ENCODE results near the gene GOLGA5.
"Not testable (repeated sequence)": the region's sequence is repeated elsewhere in the genome, so short reads cannot be mapped to it uniquely, and the experiment has no call there.

The GOLGA5 gene

GRCh38 chr14:92793709-92794546, at the start of gene GOLGA5:
Gene GOLGA5, plus strand, starts transcription at chr14:92794305. Its CDS starts 3,133 bp downstream, at chr14:92797438.
- DNase-seq: peak; percentile 86

GRCh38 chr14:92747701-92748258, 46.3 kb upstream of the GOLGA5 start:
- no peak for DNase-seq

- DNase-seq: peak; percentile 91
Measured at GRCh38 chr14:92748259-92749016, 45.7 kb upstream of the GOLGA5 start, which contains the start of gene LGMN. Gene LGMN, minus strand, starts transcription at chr14:92748627. Its CDS starts 15,841 bp downstream, at chr14:92732786.

GRCh38 chr14:92750222-92750728, 43.8 kb upstream of the GOLGA5 start:
- not testable (repeated sequence) for DNase-seq

GRCh38 chr14:92750994-92751400, 43.1 kb upstream of the GOLGA5 start:
- no peak for DNase-seq

- DNase-seq: no peak
Measured at GRCh38 chr14:92751819-92752218, 42.3 kb upstream of the GOLGA5 start.

GRCh38 chr14:92753250-92753649, 40.9 kb upstream of the GOLGA5 start:
- no peak for DNase-seq

GRCh38 chr14:92754966-92755365, 39.1 kb upstream of the GOLGA5 start:
- DNase-seq: no peak

- no peak for DNase-seq
Measured at GRCh38 chr14:92755495-92755894, 38.6 kb upstream of the GOLGA5 start.

GRCh38 chr14:92756446-92756845, 37.7 kb upstream of the GOLGA5 start:
- no peak for DNase-seq

GRCh38 chr14:92759300-92759678, 34.8 kb upstream of the GOLGA5 start:
- DNase-seq: no peak

GRCh38 chr14:92759679-92760523, 34.2 kb upstream of the GOLGA5 start:
- no peak for DNase-seq

- no peak for DNase-seq
Measured at GRCh38 chr14:92760524-92760805, 33.6 kb upstream of the GOLGA5 start.

- not testable (repeated sequence) for DNase-seq
Measured at GRCh38 chr14:92763666-92764631, 30.2 kb upstream of the GOLGA5 start.

- DNase-seq: not testable (repeated sequence)
Measured at GRCh38 chr14:92768236-92768635, 25.9 kb upstream of the GOLGA5 start.

- DNase-seq: no peak
Measured at GRCh38 chr14:92768795-92769194, 25.3 kb upstream of the GOLGA5 start.

GRCh38 chr14:92770484-92770883, 23.6 kb upstream of the GOLGA5 start:
- DNase-seq: no peak

GRCh38 chr14:92774572-92774971, 19.5 kb upstream of the GOLGA5 start:
- DNase-seq: no peak

GRCh38 chr14:92775292-92775691, 18.8 kb upstream of the GOLGA5 start:
- DNase-seq: not testable (repeated sequence)

- DNase-seq: not testable (repeated sequence)
Measured at GRCh38 chr14:92778868-92779565, 15.1 kb upstream of the GOLGA5 start.

All from NCI-H2081 treated with DMSO at 0.1 percent for 48 hours (cell line).